NB4 (cell line): ENCODE results near the gene STAP2.

Source experiments
- DNase-seq: peaks from one replicate; pipeline ENCODE4 v3.0.0; 2010; ENCODE audit warnings: low read depth
- H3K4me3 ChIP-seq: one replicate; pipeline ENCODE4 v1.5.1; 2011; ENCODE audit warnings: mild to moderate bottlenecking, low read depth, low read length, moderate library complexity
- CTCF ChIP-seq: IDR thresholded peaks from one replicate; pipeline ENCODE4 v1.5.1; 2012; ENCODE audit warnings: low read depth, low read length
- MAX ChIP-seq: IDR thresholded peaks from 2 replicates; pipeline ENCODE4 v1.6.1; 2011; ENCODE audit warnings: low read depth, low read length
- MYC ChIP-seq: IDR thresholded peaks from 2 replicates; pipeline ENCODE4 v1.6.1; 2011; ENCODE audit warnings: low read depth, low read length
- POLR2A ChIP-seq: IDR thresholded peaks from 2 replicates; pipeline ENCODE4 v1.6.1; 2011; ENCODE audit warnings: mild to moderate bottlenecking; ENCODE audit not compliant: insufficient read length; ENCODE audit errors: extremely low read depth

Gene STAP2

GRCh38 chr19:4371247-4372164, 32.9 kb upstream of the STAP2 start:
- DNase-seq, result no peak
- TF ChIP-seq POLR2A, result no peak
- TF ChIP-seq CTCF, result no peak
- no peak for TF ChIP-seq MAX
- TF ChIP-seq MYC, result no peak
- no peak overlapping the region for H3K4me3 ChIP-seq

DNA sequence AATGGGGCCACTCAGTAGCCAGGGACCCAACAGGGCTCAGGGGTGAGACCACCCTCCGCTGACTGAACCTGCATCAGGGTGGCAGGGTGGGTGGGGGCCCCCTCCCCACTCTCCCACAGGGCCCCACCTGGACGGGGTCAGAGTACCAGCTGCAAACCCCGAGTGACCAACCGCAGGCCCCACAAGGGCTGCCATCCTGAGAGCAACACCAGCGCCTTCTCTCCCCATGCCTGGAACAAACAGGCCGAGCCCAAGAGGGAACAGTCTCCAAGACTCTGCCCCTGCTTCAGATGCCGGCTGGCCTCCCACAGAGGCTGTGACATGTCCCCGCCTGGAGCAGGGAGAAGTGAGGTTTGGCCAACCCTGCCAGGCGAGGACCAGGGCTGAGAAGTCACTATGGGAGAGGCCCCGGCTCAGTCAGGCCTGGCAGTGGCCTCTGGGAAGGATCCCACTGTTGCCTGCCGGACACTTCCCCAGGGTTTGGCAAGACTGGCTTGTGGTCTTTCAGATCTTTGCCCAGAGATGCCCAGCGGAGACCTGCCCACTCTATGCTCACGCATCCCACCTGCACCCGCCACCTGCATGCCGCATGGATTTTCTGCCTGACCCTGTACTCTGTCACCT, 31.9 kb upstream of the STAP2 start:
- H3K4me3 ChIP-seq, result no peak overlapping the region
- TF ChIP-seq POLR2A (no peak), MYC (no peak), MAX (no peak), CTCF (no peak)
- DNase-seq, result no peak

GRCh38 chr19:4369888-4370260, 31.2 kb upstream of the STAP2 start:
- DNase-seq, result no peak
- H3K4me3 ChIP-seq, result no peak overlapping the region
- peak; percentile 3 for TF ChIP-seq CTCF
- no peak for TF ChIP-seq MAX

GRCh38 chr19:4369109-4369887, 30.7 kb upstream of the STAP2 start:
- no peak for DNase-seq
- no peak for TF ChIP-seq CTCF
- no peak for TF ChIP-seq MAX
- no peak for TF ChIP-seq POLR2A
- no peak for TF ChIP-seq MYC
- no peak overlapping the region for H3K4me3 ChIP-seq

DNA sequence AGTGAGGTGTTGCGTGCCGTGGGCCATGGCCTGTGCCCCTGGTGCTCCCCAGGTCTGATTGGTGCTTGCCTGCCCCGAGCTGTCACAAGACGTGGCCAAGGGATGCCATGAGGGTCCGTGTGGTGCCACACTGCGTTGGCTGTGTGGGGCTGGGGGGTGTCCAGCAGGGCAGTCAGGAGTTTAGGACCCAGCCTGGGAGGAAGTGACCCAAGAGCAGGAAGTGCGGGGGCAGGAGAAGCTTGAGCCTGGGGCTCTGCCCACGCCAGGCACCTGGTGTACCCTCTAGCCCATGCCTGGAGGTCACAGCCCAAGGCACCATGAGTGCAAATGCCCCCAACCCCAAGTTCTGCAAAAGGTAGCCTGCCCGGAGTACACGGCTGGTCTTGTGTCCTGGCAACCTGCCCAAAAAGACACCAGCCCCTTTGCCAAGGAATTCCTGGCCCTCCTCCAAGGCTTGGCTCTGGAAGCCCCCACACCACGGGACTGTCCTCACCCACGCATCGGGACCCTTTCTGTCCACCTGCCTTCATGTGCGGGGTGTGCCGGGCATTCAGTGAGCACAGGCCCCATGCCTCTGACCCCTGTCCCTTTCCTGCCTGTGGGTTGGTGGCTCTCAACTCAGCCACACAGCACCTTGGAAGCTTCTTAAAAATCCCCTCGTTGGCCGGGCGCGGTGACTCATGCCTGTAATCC, 29.6 kb upstream of the STAP2 start:
- H3K4me3 ChIP-seq, result no peak overlapping the region
- no peak for DNase-seq
- TF ChIP-seq MAX (no peak), POLR2A (no peak), MYC (no peak), CTCF (no peak)
